GM12873 (cell line): Measurements from ENCODE around the gene MRAP.

Source experiments
- TF ChIP-seq, protein P1 (sequence below): IDR thresholded peaks from 2 replicates; pipeline ENCODE4 v1.5.1; 2012; ENCODE audit warnings: low read depth, mild to moderate bottlenecking, moderate library complexity, low read length, control low read depth; ENCODE audit not compliant: insufficient read depth; ENCODE audit errors: missing control alignments

MRAP gene

DNA sequence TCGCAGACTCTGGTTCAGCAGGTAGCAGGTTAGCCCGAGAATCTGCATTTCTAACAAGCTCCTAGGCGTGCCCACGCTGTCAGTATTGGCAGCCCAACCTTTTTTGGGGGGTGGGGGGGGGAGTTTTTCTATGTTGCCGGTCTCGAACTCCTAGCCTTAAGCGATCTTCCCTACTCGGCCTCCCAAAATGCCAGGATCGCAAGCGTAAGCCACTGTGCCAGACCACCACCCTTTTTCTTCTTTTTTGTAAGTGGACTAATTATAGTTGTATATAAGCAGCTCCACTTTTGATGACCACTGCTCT is 19.3 kb upstream of the MRAP start:
- TF ChIP-seq, protein P1, sequence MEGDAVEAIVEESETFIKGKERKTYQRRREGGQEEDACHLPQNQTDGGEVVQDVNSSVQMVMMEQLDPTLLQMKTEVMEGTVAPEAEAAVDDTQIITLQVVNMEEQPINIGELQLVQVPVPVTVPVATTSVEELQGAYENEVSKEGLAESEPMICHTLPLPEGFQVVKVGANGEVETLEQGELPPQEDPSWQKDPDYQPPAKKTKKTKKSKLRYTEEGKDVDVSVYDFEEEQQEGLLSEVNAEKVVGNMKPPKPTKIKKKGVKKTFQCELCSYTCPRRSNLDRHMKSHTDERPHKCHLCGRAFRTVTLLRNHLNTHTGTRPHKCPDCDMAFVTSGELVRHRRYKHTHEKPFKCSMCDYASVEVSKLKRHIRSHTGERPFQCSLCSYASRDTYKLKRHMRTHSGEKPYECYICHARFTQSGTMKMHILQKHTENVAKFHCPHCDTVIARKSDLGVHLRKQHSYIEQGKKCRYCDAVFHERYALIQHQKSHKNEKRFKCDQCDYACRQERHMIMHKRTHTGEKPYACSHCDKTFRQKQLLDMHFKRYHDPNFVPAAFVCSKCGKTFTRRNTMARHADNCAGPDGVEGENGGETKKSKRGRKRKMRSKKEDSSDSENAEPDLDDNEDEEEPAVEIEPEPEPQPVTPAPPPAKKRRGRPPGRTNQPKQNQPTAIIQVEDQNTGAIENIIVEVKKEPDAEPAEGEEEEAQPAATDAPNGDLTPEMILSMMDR, result no peak

DNA sequence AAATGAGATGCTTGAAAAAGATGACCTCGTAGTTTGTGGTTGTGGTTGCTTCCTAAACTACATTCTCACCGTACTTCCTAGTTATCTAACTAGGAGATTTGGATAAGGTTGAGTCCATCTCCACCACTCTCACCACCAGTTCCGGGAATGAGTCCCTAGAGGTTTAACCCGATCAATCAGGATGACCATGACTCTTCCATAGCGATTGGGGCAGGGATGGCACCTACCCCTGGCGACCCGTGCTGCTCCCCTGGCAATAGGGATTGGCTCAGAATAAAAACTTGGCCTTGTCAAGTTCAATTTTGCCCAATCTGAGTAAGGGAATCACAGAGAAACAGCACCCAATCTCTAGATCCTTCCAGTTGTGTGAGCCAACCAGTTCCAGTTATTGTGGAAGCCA is 17.1 kb upstream of the MRAP start:
- TF ChIP-seq, protein P1, result no peak

DNA sequence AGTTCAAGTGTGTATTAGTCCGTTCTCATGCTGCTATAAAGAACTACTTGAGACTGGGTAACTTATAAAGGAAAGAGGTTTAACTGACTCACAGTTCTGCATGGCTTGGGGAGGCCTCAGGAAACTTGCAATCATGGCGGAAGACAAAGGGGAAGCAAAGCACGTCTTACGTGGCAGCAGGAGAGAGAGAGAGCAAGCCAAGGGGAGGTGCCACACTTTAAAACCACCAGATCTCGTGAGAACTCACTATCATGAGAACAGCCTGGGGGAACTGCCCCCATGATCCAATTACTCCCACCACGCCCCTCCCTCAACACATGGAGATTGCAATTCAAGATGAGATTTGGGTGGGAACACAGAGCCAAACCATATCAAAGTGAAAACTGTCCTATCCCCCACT is 15.7 kb upstream of the MRAP start:
- TF ChIP-seq, protein P1, result no peak

DNA sequence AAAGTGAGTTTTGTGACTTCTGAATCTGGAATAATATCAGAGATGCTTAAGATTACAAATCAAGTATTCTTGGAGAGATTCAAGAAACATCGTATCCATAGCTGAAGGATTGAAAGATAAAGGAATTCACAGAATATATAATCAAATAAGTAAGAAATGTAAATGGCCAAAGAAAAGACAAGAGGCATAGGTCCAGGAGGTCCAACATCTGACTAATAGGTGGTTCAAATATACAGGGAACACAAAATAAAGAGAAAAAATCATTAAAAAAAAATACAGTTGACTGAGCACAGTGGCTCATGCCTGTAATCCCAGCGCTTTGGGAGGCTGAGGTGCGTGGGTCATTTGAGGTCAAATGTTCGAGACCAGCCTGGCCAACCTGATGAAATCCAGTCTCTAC is 13.2 kb upstream of the MRAP start:
- TF ChIP-seq, protein P1, result no peak

DNA sequence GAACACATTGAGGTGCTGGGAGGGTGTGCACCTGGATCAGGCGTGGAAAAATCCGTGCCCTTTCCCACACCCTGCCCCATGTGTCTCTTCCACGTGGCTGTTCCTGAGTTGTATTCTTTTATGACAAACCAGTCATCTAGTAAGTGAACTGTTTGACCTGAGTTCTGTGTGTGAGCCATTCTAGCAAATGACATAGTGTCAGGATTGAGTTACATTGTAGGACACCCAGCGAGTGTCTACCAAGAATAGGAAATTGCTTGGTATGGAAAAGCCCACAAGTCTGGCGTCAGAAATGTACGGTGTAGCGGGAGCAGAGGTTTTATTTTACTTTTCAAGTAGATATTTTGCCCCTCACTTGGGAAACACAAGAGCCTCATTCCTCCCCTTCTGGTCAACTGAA is 1.2 kb upstream of the MRAP start:
- TF ChIP-seq, protein P1, result no peak

DNA sequence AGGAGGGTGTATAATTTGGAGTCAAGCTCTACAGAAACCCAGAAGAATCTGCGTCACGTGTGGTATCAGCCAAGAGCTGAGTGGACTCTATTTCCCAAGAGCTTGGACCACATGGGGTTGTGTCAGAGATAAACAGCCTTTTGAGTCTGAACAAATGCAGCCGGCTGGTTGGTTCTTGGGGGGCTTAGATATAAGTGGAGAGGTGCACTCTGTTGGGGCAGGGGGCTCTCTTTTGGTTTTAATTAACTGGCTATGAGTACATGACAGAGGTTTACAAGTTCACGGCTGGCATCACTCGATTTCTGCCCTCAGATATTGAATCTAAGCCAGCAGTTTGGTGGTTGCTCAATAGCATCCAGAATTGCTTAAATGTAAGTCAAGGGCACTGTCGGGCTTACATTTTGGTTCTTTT is 501 bp upstream of the MRAP start:
- TF ChIP-seq, protein P1, result no peak

DNA sequence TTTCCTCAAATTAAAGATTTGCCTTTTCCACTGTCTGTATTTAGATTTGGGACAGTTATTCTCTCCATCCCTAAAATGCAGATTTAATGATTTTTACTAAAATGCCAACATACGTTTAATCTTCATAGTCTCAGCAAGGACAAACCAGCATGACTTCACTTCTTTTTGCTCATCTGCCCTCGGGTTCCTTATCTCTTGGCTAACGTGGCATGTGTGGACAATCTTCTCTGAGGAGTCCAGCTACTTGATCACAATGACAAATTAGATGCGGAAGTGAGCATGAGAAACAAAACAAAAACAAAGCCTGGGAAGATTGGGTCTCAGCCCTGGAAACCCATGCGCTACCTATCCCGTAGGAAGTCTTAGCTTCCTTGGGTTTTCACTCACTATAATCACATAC is 1.0 kb downstream of the MRAP start:
- TF ChIP-seq, protein P1, result no peak
